Breast epithelium (tissue), 3 donors: ENCODE measurements around the gene WFIKKN2.
"Not testable (repeated sequence)": the region's sequence is repeated elsewhere in the genome, so short reads cannot be mapped to it uniquely, and the experiment has no call there.

Source experiments
- POLR2AphosphoS5 ChIP-seq, 3 donors: sonication (generic); formaldehyde crosslinking; IDR thresholded peaks; one replicate each; pipeline ENCODE4 v1.6.1; 2017; ENCODE audit warnings: antibody characterized with exemption in 3 of 3
- TF ChIP-seq, protein P1 (sequence below), 3 donors: fragments of 450-650 bp; IDR thresholded peaks; one replicate each; pipeline ENCODE4 v1.5.1; 2016 to 2017; ENCODE audit warnings: antibody characterized with exemption in 3 of 3, mild to moderate bottlenecking in 3 of 3, moderate library complexity in 3 of 3

DNA sequence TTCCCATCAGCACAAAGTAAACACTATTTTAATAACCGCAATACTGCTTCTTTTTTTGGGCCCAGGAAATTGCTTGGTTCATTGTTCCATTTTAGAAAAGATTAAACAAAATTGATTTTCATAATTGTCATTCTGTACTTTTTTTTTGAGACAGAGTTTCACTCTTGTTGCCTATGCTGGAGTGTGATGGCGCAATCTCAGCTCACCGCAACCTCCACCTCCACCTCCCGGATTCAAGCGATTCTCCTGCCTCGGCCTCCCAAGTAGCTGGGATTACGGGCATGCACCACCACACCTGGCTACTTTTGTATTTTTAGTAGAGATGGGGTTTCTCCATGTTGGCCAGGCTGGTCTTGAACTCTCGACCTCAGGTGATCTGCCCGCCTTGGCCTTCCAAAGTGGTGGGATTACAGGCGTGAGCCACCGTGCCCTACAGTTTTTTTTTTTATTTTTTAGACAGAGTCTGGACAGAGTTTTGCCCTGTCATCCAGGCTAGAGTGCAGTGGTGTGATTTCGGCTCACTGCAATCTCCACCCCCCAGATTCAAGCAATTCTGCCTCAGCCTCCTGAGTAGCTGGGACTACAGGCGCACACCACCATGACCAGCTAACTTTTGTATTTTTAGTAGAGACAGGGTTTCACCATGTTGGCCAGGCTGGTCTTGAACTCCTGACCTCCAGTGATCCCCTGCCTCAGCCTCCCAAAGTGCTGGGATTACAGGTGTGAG is 30.5 kb upstream of the WFIKKN2 start:
- TF ChIP-seq, protein P1, sequence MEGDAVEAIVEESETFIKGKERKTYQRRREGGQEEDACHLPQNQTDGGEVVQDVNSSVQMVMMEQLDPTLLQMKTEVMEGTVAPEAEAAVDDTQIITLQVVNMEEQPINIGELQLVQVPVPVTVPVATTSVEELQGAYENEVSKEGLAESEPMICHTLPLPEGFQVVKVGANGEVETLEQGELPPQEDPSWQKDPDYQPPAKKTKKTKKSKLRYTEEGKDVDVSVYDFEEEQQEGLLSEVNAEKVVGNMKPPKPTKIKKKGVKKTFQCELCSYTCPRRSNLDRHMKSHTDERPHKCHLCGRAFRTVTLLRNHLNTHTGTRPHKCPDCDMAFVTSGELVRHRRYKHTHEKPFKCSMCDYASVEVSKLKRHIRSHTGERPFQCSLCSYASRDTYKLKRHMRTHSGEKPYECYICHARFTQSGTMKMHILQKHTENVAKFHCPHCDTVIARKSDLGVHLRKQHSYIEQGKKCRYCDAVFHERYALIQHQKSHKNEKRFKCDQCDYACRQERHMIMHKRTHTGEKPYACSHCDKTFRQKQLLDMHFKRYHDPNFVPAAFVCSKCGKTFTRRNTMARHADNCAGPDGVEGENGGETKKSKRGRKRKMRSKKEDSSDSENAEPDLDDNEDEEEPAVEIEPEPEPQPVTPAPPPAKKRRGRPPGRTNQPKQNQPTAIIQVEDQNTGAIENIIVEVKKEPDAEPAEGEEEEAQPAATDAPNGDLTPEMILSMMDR (IDR thresholded peaks at IDR 0.05), result not testable (repeated sequence)
- TF ChIP-seq POLR2AphosphoS5 (IDR thresholded peaks at IDR 0.05), result not testable (repeated sequence)
